Keratinocyte (primary cell): ENCODE measurements around the gene ANAPC2. TPM values are rescaled to one million over a fixed set of nuclear protein-coding genes. Genes with fewer than 3 reads are reported as not detected.

ENCODE experiments used
- DNase-seq: peaks from one replicate; pipeline ENCODE4 v3.0.0-alpha.2; 2011; ENCODE audit warnings: low read depth, missing footprints, low spot score
- FAIRE-seq: peaks from 2 replicates; lab custom pipeline; 2011; peaks lifted over from hg19 to GRCh38; lab: Jason Lieb, UNC
- H2AFZ ChIP-seq: 2 replicates; pipeline ENCODE4 v1.6.0; 2012; ENCODE audit warnings: low read length, control low read depth, inconsistent platforms; ENCODE audit not compliant: control insufficient read depth
- H3K27ac ChIP-seq: 2 replicates; pipeline ENCODE4 v1.5.1; 2011; ENCODE audit warnings: low read length; ENCODE audit not compliant: control insufficient read depth, insufficient read depth
- H3K27me3 ChIP-seq: 3 replicates; pipeline ENCODE4 v1.6.0; 2011; ENCODE audit warnings: low read length; ENCODE audit not compliant: control insufficient read depth, insufficient read depth; ENCODE audit errors: extremely low read depth
- H3K36me3 ChIP-seq, 2 experiments: 2 replicates in 1 of 2; 3 replicates in 1 of 2; pipeline ENCODE4 v1.5.1; 2011; ENCODE audit warnings: low read length in 2 of 2, mild to moderate bottlenecking in 1 of 2; ENCODE audit not compliant: control insufficient read depth in 2 of 2, insufficient read depth in 2 of 2; ENCODE audit errors: extremely low read depth in 1 of 2
- H3K4me1 ChIP-seq: 3 replicates; pipeline ENCODE4 v1.5.1; 2011; ENCODE audit warnings: low read length; ENCODE audit not compliant: control insufficient read depth, insufficient read depth; ENCODE audit errors: extremely low read depth
- H3K4me2 ChIP-seq: 3 replicates; pipeline ENCODE4 v1.6.0; 2011; ENCODE audit warnings: low read depth, low read length; ENCODE audit not compliant: control insufficient read depth, insufficient read depth; ENCODE audit errors: extremely low read depth
- H3K4me3 ChIP-seq, 3 experiments: fragments of 200-600 bp in 1 of 3; sonication (generic) in 1 of 3; 2 replicates in 2 of 3; 3 replicates in 1 of 3; pipeline ENCODE4 v1.5.1; 2011 to 2016; ENCODE audit warnings: low read length in 3 of 3, mild to moderate bottlenecking in 3 of 3, control low read depth in 2 of 3, inconsistent platforms in 1 of 3, low read depth in 1 of 3, mixed read lengths in 1 of 3, mixed run types in 1 of 3, moderate library complexity in 1 of 3; ENCODE audit not compliant: control insufficient read depth in 2 of 3, insufficient read depth in 2 of 3; ENCODE audit errors: extremely low read depth in 1 of 3
- H3K79me2 ChIP-seq: 2 replicates; pipeline ENCODE4 v1.6.0; 2012; ENCODE audit warnings: low read length; ENCODE audit not compliant: control insufficient read depth, insufficient read depth
- H3K9ac ChIP-seq: 3 replicates; pipeline ENCODE4 v1.6.0; 2011; ENCODE audit warnings: low read length; ENCODE audit not compliant: control insufficient read depth, insufficient read depth; ENCODE audit errors: extremely low read depth
- H3K9me1 ChIP-seq: 3 replicates; pipeline ENCODE4 v1.6.0; 2011; ENCODE audit warnings: low read length; ENCODE audit not compliant: control insufficient read depth, insufficient read depth; ENCODE audit errors: extremely low read depth
- H3K9me3 ChIP-seq: 2 replicates; pipeline ENCODE4 v1.5.1; 2012; ENCODE audit warnings: low read depth, low read length; ENCODE audit not compliant: control insufficient read depth
- H4K20me1 ChIP-seq: 3 replicates; pipeline ENCODE4 v1.6.0; 2011; ENCODE audit warnings: low read length; ENCODE audit not compliant: control insufficient read depth, insufficient read depth; ENCODE audit errors: extremely low read depth
- EZH2 ChIP-seq: IDR thresholded peaks from one replicate; pipeline ENCODE4 v1.6.1; 2012; ENCODE audit warnings: inconsistent platforms, mild to moderate bottlenecking, low read length, moderate library complexity
- dilution Hi-C: fragments of 300-500 bp; cut with MboI; formaldehyde crosslinking; loops from one replicate; pipeline ENCODE4 v1.7.0; 2020; ENCODE audit warnings: low sequenced_read_pairs; ENCODE audit not compliant: extremely low pct_ligation_motif_present
- polyA plus RNA-seq, 5 experiments: library from polyadenylated mRNA; depleted of rRNA in 3 of 5; stranded (reverse) in 3 of 5; stranded (forward) in 1 of 5; unstranded in 1 of 5; fragments of >200 nt; gene quantifications; 1 replicate in 1 of 5; 2 replicates in 3 of 5; 3 replicates in 1 of 5; pipeline versions ENCODE4 v1.2.1 to v1.2.3, GENCODE V29; 2011 to 2012; ENCODE audit warnings: missing spikeins in 2 of 5, low read depth in 1 of 5, low replicate concordance in 1 of 5
- TF ChIP-seq, protein P1 (sequence below), 3 experiments: IDR thresholded peaks in 1 of 3; conservative IDR thresholded peaks in 1 of 3; optimal IDR thresholded peaks in 1 of 3; 2 replicates in 2 of 3; 3 replicates in 1 of 3; pipeline versions ENCODE3 to v1.5.1; 2011; ENCODE audit warnings: low read length in 3 of 3, mild to moderate bottlenecking in 3 of 3, moderate library complexity in 2 of 3, control low read depth in 1 of 3, inconsistent platforms in 1 of 3; ENCODE audit not compliant: insufficient read depth in 2 of 3; ENCODE audit errors: extremely low read depth in 1 of 3

The ANAPC2 gene
- polyA plus RNA-seq, 1 donor (not counting 4 experiments of a cell fraction or from before 2014, with no cell fraction given): 11.9 TPM

- peaks cover under 1% of the 10 kb centered on the region for H3K79me2 ChIP-seq
- H2AFZ ChIP-seq: no peak overlapping the region
- dilution Hi-C loops: no loop called here
- peaks cover 8 to 27% of the 10 kb centered on the region in 2 experiments for H3K36me3 ChIP-seq
- no peak overlapping the region for H3K4me3 ChIP-seq
- no peak for DNase-seq
- H3K27me3 ChIP-seq: no peaks in the 10 kb centered on the region
- no peak overlapping the region for H3K27ac ChIP-seq
- H3K4me1 ChIP-seq: peaks cover 9% of the 10 kb centered on the region
- H3K9me3 ChIP-seq: no peaks in the 10 kb centered on the region
- H4K20me1 ChIP-seq: no peaks in the 10 kb centered on the region
- H3K4me2 ChIP-seq: no peak overlapping the region
- TF ChIP-seq, protein P1, sequence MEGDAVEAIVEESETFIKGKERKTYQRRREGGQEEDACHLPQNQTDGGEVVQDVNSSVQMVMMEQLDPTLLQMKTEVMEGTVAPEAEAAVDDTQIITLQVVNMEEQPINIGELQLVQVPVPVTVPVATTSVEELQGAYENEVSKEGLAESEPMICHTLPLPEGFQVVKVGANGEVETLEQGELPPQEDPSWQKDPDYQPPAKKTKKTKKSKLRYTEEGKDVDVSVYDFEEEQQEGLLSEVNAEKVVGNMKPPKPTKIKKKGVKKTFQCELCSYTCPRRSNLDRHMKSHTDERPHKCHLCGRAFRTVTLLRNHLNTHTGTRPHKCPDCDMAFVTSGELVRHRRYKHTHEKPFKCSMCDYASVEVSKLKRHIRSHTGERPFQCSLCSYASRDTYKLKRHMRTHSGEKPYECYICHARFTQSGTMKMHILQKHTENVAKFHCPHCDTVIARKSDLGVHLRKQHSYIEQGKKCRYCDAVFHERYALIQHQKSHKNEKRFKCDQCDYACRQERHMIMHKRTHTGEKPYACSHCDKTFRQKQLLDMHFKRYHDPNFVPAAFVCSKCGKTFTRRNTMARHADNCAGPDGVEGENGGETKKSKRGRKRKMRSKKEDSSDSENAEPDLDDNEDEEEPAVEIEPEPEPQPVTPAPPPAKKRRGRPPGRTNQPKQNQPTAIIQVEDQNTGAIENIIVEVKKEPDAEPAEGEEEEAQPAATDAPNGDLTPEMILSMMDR (optimal IDR thresholded peaks at IDR 0.05 in 1 of 3, IDR thresholded peaks at IDR 0.05 in 1 of 3, conservative IDR thresholded peaks at IDR 0.05 in 1 of 3; ENCODE audit: extremely low read depth in 1 of 3, insufficient read depth in 2 of 3, low read length in 3 of 3): peak in 1 of 3 experiments; percentile 14
- no peak for TF ChIP-seq EZH2
- no peak overlapping the region for H3K9ac ChIP-seq
- FAIRE-seq: no peak
- H3K9me1 ChIP-seq: no peaks in the 10 kb centered on the region
Observed at GRCh38 chr9:137212520-137212919, 24.2 kb upstream of the ANAPC2 start.

DNA sequence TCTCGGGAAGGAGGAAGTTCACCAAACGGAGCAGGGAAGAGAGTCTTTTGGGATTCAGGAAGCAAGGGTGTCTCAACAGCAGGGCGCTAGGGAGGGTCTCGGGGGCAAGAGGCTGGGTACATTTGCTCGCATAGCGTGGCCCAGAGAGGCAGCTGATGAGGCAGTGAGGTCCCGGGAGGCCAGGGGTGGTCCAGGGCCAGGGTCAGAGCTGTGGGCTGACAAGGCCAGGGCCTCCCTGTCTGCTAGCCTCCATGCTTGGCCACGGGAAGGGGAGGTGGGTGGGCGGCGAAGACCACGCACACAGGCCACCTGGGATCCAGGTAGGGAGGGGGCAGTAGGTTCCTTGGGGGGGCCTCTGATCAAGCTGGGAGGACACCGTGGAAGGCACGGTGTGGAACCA lies 23.2 kb upstream of the ANAPC2 start:
- peaks cover 5% of the 10 kb centered on the region for H3K4me1 ChIP-seq
- no peak overlapping the region for H3K4me2 ChIP-seq
- no peaks in the 10 kb centered on the region for H3K9me1 ChIP-seq
- no peaks in the 10 kb centered on the region for H3K9me3 ChIP-seq
- H3K9ac ChIP-seq: no peak overlapping the region
- no peak overlapping the region for H3K4me3 ChIP-seq
- no peaks in the 10 kb centered on the region for H4K20me1 ChIP-seq
- H3K27me3 ChIP-seq: no peaks in the 10 kb centered on the region
- dilution Hi-C loops: no loop called here
- H3K36me3 ChIP-seq: peaks cover 8 to 28% of the 10 kb centered on the region in 2 experiments
- no peak overlapping the region for H2AFZ ChIP-seq
- FAIRE-seq (no peak), DNase-seq (no peak)
- TF ChIP-seq, protein P1 (optimal IDR thresholded peaks at IDR 0.05 in 1 of 3, IDR thresholded peaks at IDR 0.05 in 1 of 3, conservative IDR thresholded peaks at IDR 0.05 in 1 of 3; ENCODE audit: extremely low read depth in 1 of 3, insufficient read depth in 2 of 3, low read length in 3 of 3): no peak
- TF ChIP-seq EZH2: no peak
- peaks cover 10% of the 10 kb centered on the region for H3K79me2 ChIP-seq
- no peak overlapping the region for H3K27ac ChIP-seq
